OCI-LY7 (cell line): Measurements from ENCODE around the gene SYNGR4. TPM values are rescaled to one million over a fixed set of nuclear protein-coding genes. Genes with fewer than 3 reads are reported as not detected.

ENCODE experiments used
- BruUV-seq: library from RNA; stranded (reverse); fragments of 400-500 nt; replicated peaks from 2 replicates; lab custom pipeline; 2021; lab: Mats Ljungman, UMichigan
- CTCF ChIA-PET: fragments of 300-600 bp; sonication (Branson Sonifier 250); formaldehyde crosslinking; loops from one replicate; lab custom pipeline; 2022; ENCODE audit warnings: antibody characterized with exemption; ENCODE audit not compliant: unreplicated experiment; lab: Charles Lee
- POLR2A ChIA-PET: fragments of 300-600 bp; sonication (Branson Sonifier 250); formaldehyde crosslinking; loops from one replicate; lab custom pipeline; 2022; ENCODE audit warnings: antibody characterized with exemption; lab: Charles Lee
- DNase-seq: peaks from one replicate; pipeline ENCODE4 v3.0.0-alpha.2; 2015; ENCODE audit warnings: low spot score
- H2AFZ ChIP-seq: fragments of 200-600 bp; sonication (generic), shearing (Covaris generic); 2 replicates; pipeline ENCODE4 v1.6.1; 2014; ENCODE audit warnings: mild to moderate bottlenecking, antibody characterized with exemption, low read length, moderate library complexity
- H3K27ac ChIP-seq: fragments of 200-600 bp; sonication (generic); 2 replicates; pipeline ENCODE4 v1.5.1; 2014; ENCODE audit warnings: mixed run types, low read depth, mild to moderate bottlenecking, moderate library complexity, low read length, inconsistent platforms; ENCODE audit not compliant: poor library complexity, severe bottlenecking
- H3K36me3 ChIP-seq: fragments of 200-600 bp; sonication (generic); 2 replicates; pipeline ENCODE4 v1.6.1; 2014; ENCODE audit warnings: mild to moderate bottlenecking, antibody characterized with exemption, low read length, moderate library complexity, mixed read lengths; ENCODE audit not compliant: insufficient read depth
- H3K4me1 ChIP-seq: fragments of 200-600 bp; sonication (generic); 2 replicates; pipeline ENCODE4 v1.5.1; 2014; ENCODE audit warnings: mild to moderate bottlenecking, low read length; ENCODE audit not compliant: insufficient read depth, poor library complexity, severe bottlenecking
- H3K4me2 ChIP-seq: fragments of 200-600 bp; sonication (generic); 2 replicates; pipeline ENCODE4 v1.6.1; 2014; ENCODE audit warnings: mild to moderate bottlenecking, low read length
- H3K4me3 ChIP-seq: fragments of 200-600 bp; sonication (generic); 2 replicates; pipeline ENCODE4 v1.5.1; 2014; ENCODE audit warnings: mild to moderate bottlenecking, low read depth, low read length; ENCODE audit not compliant: poor library complexity, severe bottlenecking
- H3K79me2 ChIP-seq: fragments of 200-600 bp; sonication (generic); 2 replicates; pipeline ENCODE4 v1.6.1; 2016; ENCODE audit warnings: low read depth, mild to moderate bottlenecking, low read length, moderate library complexity, mixed read lengths; ENCODE audit not compliant: insufficient read depth
- H3K9me2 ChIP-seq: fragments of 200-600 bp; sonication (generic); 2 replicates; pipeline ENCODE4 v1.6.1; 2016; ENCODE audit warnings: mild to moderate bottlenecking, low read length, mixed read lengths; ENCODE audit not compliant: insufficient read depth
- H3K9me3 ChIP-seq: fragments of 200-600 bp; sonication (generic); 2 replicates; pipeline ENCODE4 v1.6.1; 2014; ENCODE audit warnings: mild to moderate bottlenecking, mixed run types, low read length, mixed read lengths
- H4K20me1 ChIP-seq: fragments of 200-600 bp; sonication (generic); 2 replicates; pipeline ENCODE4 v1.6.1; 2014; ENCODE audit warnings: mild to moderate bottlenecking, antibody characterized with exemption, low read length, moderate library complexity, mixed read lengths; ENCODE audit not compliant: insufficient read depth
- CTCF ChIP-seq: fragments of 200-600 bp; sonication (generic); conservative IDR thresholded peaks from 2 replicates; pipeline ENCODE4 v1.5.1; 2014; ENCODE audit warnings: mild to moderate bottlenecking, antibody characterized with exemption, low read length, moderate library complexity, mixed read lengths
- EZH2phosphoT487 ChIP-seq: fragments of 200-600 bp; sonication (generic); IDR thresholded peaks from 2 replicates; pipeline ENCODE4 v1.6.1; 2018; ENCODE audit warnings: low read depth, borderline replicate concordance, mild to moderate bottlenecking, mixed run types, antibody characterized with exemption, low read length, moderate library complexity, mixed read lengths
- intact Hi-C: fragments of 100-400 bp; cut with micrococcal nuclease; formaldehyde crosslinking; loops from one replicate; pipeline ENCODE4 v1.10.0; 2022; ENCODE audit not compliant: unreplicated experiment
- total RNA-seq, 2 experiments: library from RNA; depleted of rRNA in 1 of 2; stranded (reverse); fragments of >200 nt in 1 of 2; shearing (Covaris generic) in 1 of 2; gene quantifications; 2 replicates each; pipeline ENCODE4 v1.2.3, GENCODE V29; 2014 to 2022

SYNGR4 gene
- total RNA-seq, 2 experiments from 2014 or later, result 0.38 to 1.2 TPM

GRCh38 chr19:48401287-48401686 is 37.1 kb downstream of the SYNGR4 start:
- Histone ChIP-seq H2AFZ (no peak overlapping the region), H3K9me2 (no peaks in the 10 kb centered on the region), H3K27ac (no peak overlapping the region), H3K4me1 (peaks cover 35% of the 10 kb centered on the region), H3K79me2 (no peaks in the 10 kb centered on the region), H3K4me2 (no peak overlapping the region), H3K9me3 (no peaks in the 10 kb centered on the region), H4K20me1 (no peaks in the 10 kb centered on the region), H3K4me3 (no peak overlapping the region), H3K36me3 (no peaks in the 10 kb centered on the region)
- BruUV-seq, result no TSS peak
- CTCF ChIA-PET, result no interaction called here
- no peak for DNase-seq
- TF ChIP-seq CTCF (no peak), EZH2phosphoT487 (no peak)
- intact Hi-C loops, result no loop called here
- POLR2A ChIA-PET, result no interaction called here

- BruUV-seq, result no TSS peak
- H3K27ac ChIP-seq, result no peak overlapping the region
- DNase-seq, result peak; percentile 80
- H3K79me2 ChIP-seq, result no peaks in the 10 kb centered on the region
- 0 out of 2 replicates have a peak overlapping the region, but pooled peaks have one; percentile 9 for H3K4me2 ChIP-seq
- ChIA-PET POLR2A (interaction anchor here (0.7 kb wide), 1 partner anchor 42 kb away, joined by 3 read pairs; no protein-coding TSS in a partner anchor), CTCF (no interaction called here)
- H3K4me3 ChIP-seq, result no peak overlapping the region
- H3K4me1 ChIP-seq, result peaks cover 29% of the 10 kb centered on the region
- no peaks in the 10 kb centered on the region for H3K9me3 ChIP-seq
- no peaks in the 10 kb centered on the region for H3K36me3 ChIP-seq
- no peaks in the 10 kb centered on the region for H4K20me1 ChIP-seq
- no peaks in the 10 kb centered on the region for H3K9me2 ChIP-seq
- no peak for TF ChIP-seq EZH2phosphoT487
- no peak for TF ChIP-seq CTCF
- intact Hi-C loops, result no loop called here
- H2AFZ ChIP-seq, result peak overlapping the region; percentile 91
These were observed 39.4 kb downstream of the SYNGR4 start for GRCh38 chr19:48403606-48404005.

GRCh38 chr19:48405010-48405659 is 41.0 kb downstream of the SYNGR4 start:
- Histone ChIP-seq H3K4me1 (peaks cover 16% of the 10 kb centered on the region), H3K9me3 (no peaks in the 10 kb centered on the region), H2AFZ (no peak overlapping the region), H3K79me2 (no peaks in the 10 kb centered on the region), H3K27ac (no peak overlapping the region), H3K9me2 (no peaks in the 10 kb centered on the region), H3K4me2 (no peak overlapping the region), H4K20me1 (no peaks in the 10 kb centered on the region), H3K4me3 (no peak overlapping the region), H3K36me3 (no peaks in the 10 kb centered on the region)
- CTCF ChIA-PET, result no interaction called here
- POLR2A ChIA-PET, result no interaction called here
- no TSS peak for BruUV-seq
- DNase-seq, result no peak
- intact Hi-C loops, result no loop called here
- TF ChIP-seq EZH2phosphoT487 (no peak), CTCF (no peak)
